ENCODE measurements around the gene GRHL1.
"Not testable (repeated sequence)": the region's sequence is repeated elsewhere in the genome, so short reads cannot be mapped to it uniquely, and the experiment has no call there.

The GRHL1 gene

GRCh38 chr2:9951522-9952285, at the start of gene GRHL1:
Gene GRHL1 (plus strand): TSS chr2:9951693. CDS start chr2:9951834, 141 bp downstream.
- peak; percentile 98 for DNase-seq (ENCODE audit: low read depth, low spot score)

DNA sequence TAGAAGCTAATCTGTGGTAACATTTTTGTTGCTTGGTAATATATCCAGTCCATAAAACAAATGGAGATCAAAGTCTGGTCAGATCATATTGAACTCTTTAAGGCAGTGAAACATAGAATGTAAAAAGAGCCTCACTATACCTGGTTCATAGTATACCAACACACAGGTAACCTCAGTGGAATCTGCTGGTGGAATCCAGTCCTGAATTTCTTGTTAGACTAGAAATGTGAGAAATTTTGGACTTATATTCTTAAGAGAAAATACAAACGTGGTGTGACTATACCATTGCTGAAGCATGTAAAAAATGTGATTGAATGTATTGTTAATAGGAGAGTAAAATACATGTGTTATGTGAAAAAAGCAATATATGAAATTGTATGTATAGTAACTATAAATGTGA, 46.1 kb upstream of the GRHL1 start:
- no peak for DNase-seq (ENCODE audit: low read depth, low spot score)

GRCh38 chr2:9907402-9907801, 44.1 kb upstream of the GRHL1 start:
- DNase-seq (ENCODE audit: low read depth, low spot score), result no peak

DNA sequence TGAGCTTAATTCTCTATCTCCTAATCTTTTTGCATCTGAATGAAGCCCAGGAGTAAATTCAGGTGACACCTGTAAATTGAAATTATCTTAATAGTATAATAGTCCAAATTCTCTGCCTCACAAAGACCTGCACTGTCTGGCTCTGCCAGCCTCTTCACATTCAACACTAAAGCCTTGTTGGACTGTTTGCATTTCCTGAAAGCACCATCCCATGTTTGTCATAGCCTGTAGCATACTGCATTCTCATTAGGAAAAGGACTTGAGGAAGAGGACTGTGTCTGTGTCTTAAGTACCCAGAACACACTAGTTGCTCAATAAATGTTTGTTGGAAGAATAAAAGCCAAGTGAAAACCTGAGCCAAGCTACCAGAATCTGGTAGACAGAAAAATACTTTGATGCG, 42.9 kb upstream of the GRHL1 start:
- DNase-seq (ENCODE audit: low read depth, low spot score), result no peak

DNA sequence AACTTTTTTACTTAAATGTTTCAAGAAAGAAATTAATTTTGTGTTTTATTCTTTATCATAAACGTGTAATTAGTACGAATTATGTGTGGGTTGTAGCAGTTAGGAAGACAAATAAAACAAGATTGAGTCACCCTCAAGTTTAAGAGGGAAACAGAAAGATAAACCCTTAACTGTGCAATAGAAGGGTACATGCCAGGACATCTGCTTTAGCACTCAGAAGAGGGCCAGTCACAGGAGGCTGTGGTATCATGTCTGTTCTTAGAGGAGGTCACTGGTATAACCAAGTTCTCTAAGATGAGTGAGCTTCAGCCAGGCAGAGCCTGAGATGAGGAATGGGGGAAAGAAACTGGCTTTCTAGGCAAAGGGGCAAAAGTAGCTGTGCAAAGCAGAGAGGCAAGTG, 42.4 kb upstream of the GRHL1 start:
- DNase-seq (ENCODE audit: low read depth, low spot score), result no peak

DNA sequence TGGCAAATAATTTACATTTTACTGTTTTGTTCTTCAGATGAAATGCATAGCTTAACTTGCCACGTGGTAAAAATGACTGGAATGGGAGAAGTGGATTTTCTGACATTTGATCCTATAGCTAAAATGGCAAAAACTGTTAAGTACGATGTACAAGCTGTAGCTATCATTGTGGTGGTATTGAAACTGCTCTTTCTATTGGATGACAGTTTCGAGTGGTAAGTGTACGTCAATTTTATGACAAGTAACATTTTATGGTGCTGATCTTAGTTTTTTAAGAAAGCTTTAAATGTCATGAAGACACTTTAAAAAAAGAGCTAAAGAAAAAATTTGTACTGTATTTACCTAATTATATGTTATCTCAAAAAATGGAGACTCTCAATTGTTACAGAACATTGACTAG, 40.8 kb upstream of the GRHL1 start:
- no peak for DNase-seq (ENCODE audit: low read depth, low spot score)

- DNase-seq (ENCODE audit: low read depth, low spot score), result no peak
Measured at GRCh38 chr2:9912468-9912867, 39.0 kb upstream of the GRHL1 start.

DNA sequence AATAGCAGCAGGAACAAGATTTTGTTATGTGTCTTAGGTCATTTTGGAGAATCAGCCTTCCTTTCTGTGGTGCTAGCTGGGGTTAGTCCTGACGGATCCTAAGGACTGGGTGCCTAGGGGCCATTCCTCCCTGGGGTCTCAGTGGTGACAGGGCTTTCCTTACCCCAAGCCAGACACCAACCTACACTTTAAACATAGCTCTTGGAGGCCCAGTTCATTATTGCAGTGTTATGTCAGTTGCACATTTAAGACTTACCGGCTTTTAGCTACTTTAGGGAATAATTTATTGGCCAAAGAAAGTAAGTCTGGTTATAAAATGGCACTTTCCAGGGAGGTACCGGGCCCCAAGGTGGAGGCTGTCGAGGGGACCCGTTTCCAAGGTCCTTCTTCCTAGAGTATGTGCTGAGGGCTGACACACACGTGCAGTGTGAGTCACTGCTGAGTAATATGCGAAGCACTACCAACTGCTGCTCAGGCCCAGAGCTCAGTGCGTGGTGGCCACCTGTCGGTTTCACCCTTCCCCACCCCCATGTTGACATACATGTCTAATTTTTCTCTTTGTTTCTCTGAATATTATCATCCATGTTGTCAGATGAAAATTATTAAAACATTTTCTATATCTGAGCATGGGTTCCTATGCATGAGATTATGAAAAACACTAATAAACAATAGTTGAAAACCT, 37.0 kb upstream of the GRHL1 start:
- peak; percentile 83 for DNase-seq (ENCODE audit: low read depth, low spot score)

- no peak for DNase-seq (ENCODE audit: low read depth, low spot score)
Measured at GRCh38 chr2:9918275-9918674, 33.2 kb upstream of the GRHL1 start.

DNA sequence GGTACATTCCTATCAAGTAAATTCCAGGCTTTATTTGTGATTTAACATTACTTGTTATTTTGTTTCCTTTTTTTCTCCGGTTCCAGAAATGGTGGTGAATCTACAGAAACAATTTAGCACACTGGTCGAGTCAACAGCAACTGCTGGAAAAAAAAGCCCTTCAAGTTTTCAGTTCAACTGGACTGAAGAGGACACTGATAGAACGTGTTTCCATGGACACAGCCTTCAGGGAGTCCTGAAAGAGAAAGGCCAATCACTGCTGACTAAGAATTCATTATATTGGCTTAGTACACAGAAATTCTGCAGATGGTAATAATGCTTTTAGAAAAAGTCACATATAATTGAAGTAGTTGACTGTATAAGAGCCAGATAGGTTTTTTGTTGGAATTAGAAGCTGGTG, 32.0 kb upstream of the GRHL1 start:
- no peak for DNase-seq (ENCODE audit: low read depth, low spot score)

DNA sequence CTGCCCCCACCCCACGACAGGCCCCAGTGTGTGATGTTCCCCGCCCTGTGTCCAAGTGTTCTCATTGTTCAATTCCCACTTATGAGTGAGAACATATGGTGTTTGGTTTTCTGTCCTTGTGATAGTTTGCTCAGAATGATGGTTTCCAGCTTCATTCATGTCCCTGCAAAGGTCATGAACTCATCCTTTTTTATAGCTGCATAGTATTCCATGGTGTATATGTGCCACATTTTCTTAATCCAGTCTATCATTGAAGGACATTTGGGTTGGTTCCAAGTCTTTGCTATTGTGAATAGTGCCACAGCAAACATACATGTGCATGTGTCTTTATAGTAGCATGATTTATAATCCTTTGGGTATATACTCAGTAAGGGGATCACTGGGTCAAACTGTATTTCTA, 24.5 kb upstream of the GRHL1 start:
- not testable (repeated sequence) for DNase-seq (ENCODE audit: low read depth, low spot score)

DNA sequence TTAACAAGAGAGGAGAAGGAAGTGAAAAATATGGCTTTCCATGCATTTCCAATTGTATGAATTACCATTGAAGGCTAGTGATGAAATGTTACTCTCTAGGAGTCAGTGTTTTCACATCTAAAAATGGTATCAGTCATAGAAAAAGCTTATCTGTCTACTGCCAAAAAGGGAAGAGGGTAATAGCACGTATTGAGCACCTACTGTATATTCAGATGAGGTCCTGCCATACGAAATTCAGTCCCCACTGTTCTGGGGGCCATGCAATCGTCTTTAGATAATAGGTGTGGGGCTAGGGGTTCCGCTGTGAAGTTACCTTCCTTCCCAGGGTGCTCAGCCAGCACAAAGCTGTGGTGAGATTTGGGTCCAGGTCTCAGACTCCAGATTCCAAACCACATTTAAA, 14.2 kb upstream of the GRHL1 start:
- DNase-seq (ENCODE audit: low read depth, low spot score), result no peak

GRCh38 chr2:9937968-9938367, 13.5 kb upstream of the GRHL1 start:
- DNase-seq (ENCODE audit: low read depth, low spot score), result no peak

DNA sequence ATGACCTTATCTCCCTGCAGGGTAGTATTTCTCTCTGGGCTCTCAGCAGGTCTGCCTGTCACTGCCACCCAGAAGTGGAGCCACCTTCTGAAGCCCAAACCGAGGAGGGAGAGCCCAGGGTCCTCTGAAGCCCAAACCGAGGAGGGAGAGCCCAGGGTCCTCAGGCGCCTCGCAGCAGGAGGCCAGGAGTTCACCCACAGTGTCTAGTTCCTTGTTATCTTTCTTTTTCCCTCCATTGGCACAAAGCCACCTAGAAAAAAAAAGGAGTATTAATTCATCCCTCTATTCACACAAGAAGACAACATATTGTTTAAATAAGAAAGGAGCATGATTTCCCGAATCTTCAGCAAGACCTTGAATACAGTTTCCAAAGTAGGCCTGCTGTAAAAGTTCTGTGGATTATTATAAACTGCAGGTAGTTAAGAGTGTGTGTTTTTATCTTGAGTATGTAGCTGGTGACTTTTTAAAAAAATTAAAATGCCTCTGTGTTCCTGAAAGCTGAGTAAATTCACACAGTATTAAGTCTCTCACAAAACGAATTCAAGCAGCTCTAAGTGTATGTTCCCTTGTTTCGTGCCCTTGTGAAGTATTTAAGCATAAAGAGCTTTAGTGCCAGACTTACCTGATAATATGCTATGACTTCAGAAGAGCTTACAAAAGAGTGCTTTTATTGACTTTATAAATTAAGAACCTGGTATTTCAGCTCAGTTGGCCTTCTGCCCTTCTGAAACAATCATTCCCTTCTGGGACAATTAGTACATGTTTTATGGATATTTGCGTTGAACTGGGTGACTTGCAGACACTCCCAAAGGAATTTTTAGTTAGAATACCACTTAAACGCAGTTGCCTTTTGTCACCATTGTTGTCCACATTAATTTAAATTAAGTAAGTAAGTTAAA, 11.7 kb upstream of the GRHL1 start:
- DNase-seq (ENCODE audit: low read depth, low spot score), result peak; percentile 15

GRCh38 chr2:9941196-9941995, 10.1 kb upstream of the GRHL1 start:
- peak; percentile 80 for DNase-seq (ENCODE audit: low read depth, low spot score)

- no peak for DNase-seq (ENCODE audit: low read depth, low spot score)
Measured at GRCh38 chr2:9941996-9942390, 9.5 kb upstream of the GRHL1 start.

DNA sequence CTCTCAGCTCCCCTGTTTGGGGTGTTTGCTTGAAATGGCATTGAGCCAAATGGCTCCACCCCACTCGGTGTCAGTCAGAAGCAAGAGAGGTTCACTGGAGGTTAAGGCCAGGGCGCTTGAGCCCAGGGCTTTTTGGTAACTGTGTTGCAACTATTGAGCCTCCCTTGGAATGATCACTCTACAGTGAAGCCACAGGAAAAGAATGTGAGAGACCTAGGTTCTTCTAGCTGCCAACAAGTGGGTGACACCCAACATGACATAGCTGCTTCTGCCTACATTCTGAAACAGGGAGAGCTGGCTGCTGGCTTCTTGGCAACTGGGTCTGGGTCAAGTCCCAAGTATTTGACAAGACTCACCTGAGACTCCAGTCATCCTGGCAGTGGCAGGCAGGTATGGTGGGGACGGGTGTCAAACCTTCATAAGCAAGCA, 7.1 kb upstream of the GRHL1 start:
- DNase-seq (ENCODE audit: low read depth, low spot score), result no peak

GRCh38 chr2:9945596-9945995, 5.9 kb upstream of the GRHL1 start:
- DNase-seq (ENCODE audit: low read depth, low spot score), result no peak

DNA sequence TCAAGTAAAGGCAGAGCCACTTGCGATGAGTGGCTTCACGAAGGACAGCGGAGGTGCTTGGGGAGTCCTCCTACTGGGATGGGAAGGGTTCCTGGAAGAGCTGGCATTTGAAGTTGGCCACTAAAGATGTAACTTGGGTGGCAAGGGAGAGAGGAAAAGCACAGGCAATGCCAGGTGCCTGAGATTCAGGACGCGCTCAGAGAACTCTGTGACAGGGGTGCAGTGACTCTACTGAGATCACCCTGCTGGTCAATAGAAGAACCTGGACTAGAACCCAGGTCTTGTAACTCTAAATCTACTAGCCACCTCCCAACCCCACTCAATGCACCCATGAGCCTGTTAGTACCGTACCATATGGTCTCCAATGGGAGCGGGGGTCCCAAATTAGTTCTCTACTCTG, 5.4 kb upstream of the GRHL1 start:
- DNase-seq (ENCODE audit: low read depth, low spot score), result no peak

GRCh38 chr2:9946818-9947217, 4.7 kb upstream of the GRHL1 start:
- DNase-seq (ENCODE audit: low read depth, low spot score), result no peak

- no peak for DNase-seq (ENCODE audit: low read depth, low spot score)
Measured at GRCh38 chr2:9948721-9949120, 2.8 kb upstream of the GRHL1 start.

Data from astrocyte of the hippocampus (primary cell).